Neural cell (in vitro differentiated cells): ENCODE measurements around the gene ARHGEF12. TPM values are rescaled to one million over a fixed set of nuclear protein-coding genes. Genes with fewer than 3 reads are reported as not detected.

Experiments
- H2AFZ ChIP-seq: fragments of 200-600, 300-800 bp; sonication (generic), shearing (Covaris generic); 2 replicates; pipeline ENCODE4 v1.6.0; 2014; ENCODE audit warnings: low read depth, mild to moderate bottlenecking, antibody characterized with exemption, low read length, moderate library complexity
- H3F3A ChIP-seq: fragments of 200-600 bp; shearing (Covaris generic); 2 replicates; pipeline ENCODE4 v1.6.1; 2016; ENCODE audit warnings: mild to moderate bottlenecking, moderate library complexity, mixed read lengths, antibody characterized with exemption, low read length; ENCODE audit not compliant: insufficient read depth, poor library complexity, severe bottlenecking
- H3K27ac ChIP-seq: fragments of 200-600, 300-800 bp; sonication (generic), shearing (Covaris generic); 2 replicates; pipeline ENCODE4 v1.5.1; 2014; ENCODE audit warnings: mild to moderate bottlenecking, low read length, moderate library complexity
- H3K27me3 ChIP-seq: fragments of 300-800, 200-600 bp; sonication (generic), shearing (Covaris generic); 2 replicates; pipeline ENCODE4 v1.6.0; 2014; ENCODE audit warnings: mild to moderate bottlenecking, low read depth, low read length, moderate library complexity; ENCODE audit not compliant: insufficient read depth
- H3K36me3 ChIP-seq: fragments of 300-800, 200-600 bp; sonication (generic), shearing (Covaris generic); 2 replicates; pipeline ENCODE4 v1.5.1; 2014; ENCODE audit warnings: mild to moderate bottlenecking, antibody characterized with exemption, low read length, moderate library complexity; ENCODE audit not compliant: insufficient read depth
- H3K4me2 ChIP-seq: fragments of 300-800, 200-600 bp; sonication (generic), shearing (Covaris generic); 2 replicates; pipeline ENCODE4 v1.6.0; 2014; ENCODE audit warnings: mild to moderate bottlenecking, low read length
- H3K4me3 ChIP-seq: fragments of 300-800, 200-600 bp; sonication (generic), shearing (Covaris generic); 2 replicates; pipeline ENCODE4 v1.5.1; 2014; ENCODE audit warnings: mild to moderate bottlenecking, low read length, moderate library complexity
- H3K79me2 ChIP-seq: fragments of 200-600 bp; shearing (Covaris generic); replicated peaks from 2 replicates; pipeline ENCODE4 v1.6.0; 2014; ENCODE audit warnings: mild to moderate bottlenecking, low read length, moderate library complexity; ENCODE audit not compliant: insufficient read depth
- H3K9ac ChIP-seq: fragments of 300-800, 200-600 bp; sonication (generic), shearing (Covaris generic); 2 replicates; pipeline ENCODE4 v1.6.1; 2016; ENCODE audit warnings: mild to moderate bottlenecking, low read length, mixed read lengths
- H3K9me2 ChIP-seq: fragments of 200-600 bp; shearing (Covaris generic); 2 replicates; pipeline ENCODE4 v1.6.1; 2016; ENCODE audit warnings: mild to moderate bottlenecking, low read length, mixed read lengths; ENCODE audit not compliant: insufficient read depth
- H3K9me3 ChIP-seq: fragments of 200-600, 300-800 bp; sonication (generic), shearing (Covaris generic); 2 replicates; pipeline ENCODE4 v1.6.1; 2016; ENCODE audit warnings: mild to moderate bottlenecking, mixed run types, low read length, moderate library complexity, mixed read lengths
- H4K20me1 ChIP-seq: fragments of 200-600 bp; shearing (Covaris generic); 2 replicates; pipeline ENCODE4 v1.6.1; 2016; ENCODE audit warnings: mild to moderate bottlenecking, mixed run types; ENCODE audit not compliant: insufficient read depth
- EP300 ChIP-seq: fragments of 450-650 bp; conservative IDR thresholded peaks from 2 replicates; pipeline ENCODE4 v1.6.1; 2014; ENCODE audit warnings: antibody characterized with exemption, mild to moderate bottlenecking, moderate library complexity; ENCODE audit not compliant: poor library complexity, severe bottlenecking
- EZH2 ChIP-seq: fragments of 200-600, 300-800 bp; shearing (Covaris generic), sonication (generic); IDR thresholded peaks from 2 replicates; pipeline ENCODE4 v1.6.1; 2014; ENCODE audit warnings: antibody characterized with exemption, low read length, borderline replicate concordance, mild to moderate bottlenecking; ENCODE audit not compliant: insufficient read depth, poor library complexity, severe bottlenecking
- MXI1 ChIP-seq: fragments of 450-650 bp; conservative IDR thresholded peaks from 2 replicates; pipeline ENCODE4 v1.6.1; 2014; ENCODE audit warnings: antibody characterized with exemption, mild to moderate bottlenecking; ENCODE audit not compliant: poor library complexity, severe bottlenecking
- POLR2AphosphoS5 ChIP-seq: IDR thresholded peaks from 2 replicates; pipeline ENCODE4 v1.6.1; 2012
- RAD21 ChIP-seq: fragments of 450-650 bp; conservative IDR thresholded peaks from 2 replicates; pipeline ENCODE4 v1.6.1; 2014; ENCODE audit warnings: antibody characterized with exemption, mild to moderate bottlenecking, moderate library complexity
- SMC3 ChIP-seq: fragments of 450-650 bp; conservative IDR thresholded peaks from 2 replicates; pipeline ENCODE4 v1.6.1; 2014; ENCODE audit warnings: antibody characterized with exemption, mild to moderate bottlenecking, moderate library complexity; ENCODE audit not compliant: poor library complexity
- TAF1 ChIP-seq: IDR thresholded peaks from 2 replicates; pipeline ENCODE4 v1.6.1; 2012; ENCODE audit warnings: low read depth
- polyA plus RNA-seq: library from polyadenylated mRNA; depleted of rRNA; stranded (reverse); fragments of >200 nt; gene quantifications from 2 replicates; pipeline ENCODE4 v1.2.3, GENCODE V29; 2014
- TF ChIP-seq, protein P1 (sequence below): IDR thresholded peaks from 2 replicates; pipeline ENCODE4 v1.6.1; 2012; ENCODE audit warnings: borderline replicate concordance
- TF ChIP-seq, protein P2 (sequence below): fragments of 450-650 bp; IDR thresholded peaks from 2 replicates; pipeline ENCODE4 v1.5.1; 2014; ENCODE audit warnings: antibody characterized with exemption, mild to moderate bottlenecking, moderate library complexity; ENCODE audit not compliant: poor library complexity, severe bottlenecking

Gene ARHGEF12
- polyA plus RNA-seq, 1 donor from 2014 or later = 93.4 TPM

DNA sequence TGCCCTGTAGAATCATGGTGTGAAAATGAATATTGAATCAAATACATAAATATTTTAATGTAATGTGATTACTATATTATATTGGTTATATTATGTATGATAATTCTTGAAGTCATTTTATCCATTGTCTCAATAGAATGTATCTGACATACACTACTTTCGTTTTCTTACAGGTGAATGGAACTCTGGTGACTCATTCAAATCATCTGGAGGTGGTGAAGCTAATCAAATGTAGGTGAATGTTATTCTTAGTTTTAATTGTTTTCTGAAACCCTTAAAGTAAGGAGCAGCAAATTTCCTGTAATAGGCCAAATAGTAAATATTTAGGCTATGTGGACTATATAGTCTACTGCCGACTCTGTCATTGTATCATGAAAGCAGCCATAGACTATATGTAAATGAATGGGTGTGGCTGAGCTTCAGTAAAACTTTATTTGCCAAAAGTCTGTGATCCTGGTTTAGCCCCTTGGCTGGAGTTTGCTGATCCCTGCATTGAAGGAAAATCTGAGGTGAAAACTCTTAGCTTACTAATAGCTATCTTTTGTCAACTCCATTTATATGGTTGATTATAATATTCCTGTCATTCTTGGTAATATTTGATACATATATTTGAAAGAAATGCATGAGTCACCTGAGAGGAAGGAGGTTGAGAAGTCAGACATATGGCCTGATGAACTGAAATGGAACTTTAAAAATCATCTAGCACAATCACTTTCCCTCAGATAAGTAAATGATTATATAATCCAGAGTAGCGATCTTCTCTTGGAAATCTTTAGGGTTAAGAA, 88.2 kb downstream of the ARHGEF12 start:
- Histone ChIP-seq H3K9me3 (no peaks in the 10 kb centered on the region), H3K79me2 (peaks cover 3% of the 10 kb centered on the region), H3K4me3 (no peak overlapping the region), H3K4me2 (no peak overlapping the region), H4K20me1 (no peaks in the 10 kb centered on the region), H3K9me2 (no peaks in the 10 kb centered on the region), H3K27ac (no peak overlapping the region), H3K27me3 (no peaks in the 10 kb centered on the region), H3F3A (no peaks in the 10 kb centered on the region), H3K9ac (no peak overlapping the region), H3K36me3 (peaks cover 32% of the 10 kb centered on the region), H2AFZ (no peak overlapping the region)
- TF ChIP-seq RAD21 (no peak), EP300 (no peak), SMC3 (no peak), MXI1 (no peak), TAF1 (no peak), POLR2AphosphoS5 (no peak), EZH2 (no peak)
- TF ChIP-seq, protein P1, sequence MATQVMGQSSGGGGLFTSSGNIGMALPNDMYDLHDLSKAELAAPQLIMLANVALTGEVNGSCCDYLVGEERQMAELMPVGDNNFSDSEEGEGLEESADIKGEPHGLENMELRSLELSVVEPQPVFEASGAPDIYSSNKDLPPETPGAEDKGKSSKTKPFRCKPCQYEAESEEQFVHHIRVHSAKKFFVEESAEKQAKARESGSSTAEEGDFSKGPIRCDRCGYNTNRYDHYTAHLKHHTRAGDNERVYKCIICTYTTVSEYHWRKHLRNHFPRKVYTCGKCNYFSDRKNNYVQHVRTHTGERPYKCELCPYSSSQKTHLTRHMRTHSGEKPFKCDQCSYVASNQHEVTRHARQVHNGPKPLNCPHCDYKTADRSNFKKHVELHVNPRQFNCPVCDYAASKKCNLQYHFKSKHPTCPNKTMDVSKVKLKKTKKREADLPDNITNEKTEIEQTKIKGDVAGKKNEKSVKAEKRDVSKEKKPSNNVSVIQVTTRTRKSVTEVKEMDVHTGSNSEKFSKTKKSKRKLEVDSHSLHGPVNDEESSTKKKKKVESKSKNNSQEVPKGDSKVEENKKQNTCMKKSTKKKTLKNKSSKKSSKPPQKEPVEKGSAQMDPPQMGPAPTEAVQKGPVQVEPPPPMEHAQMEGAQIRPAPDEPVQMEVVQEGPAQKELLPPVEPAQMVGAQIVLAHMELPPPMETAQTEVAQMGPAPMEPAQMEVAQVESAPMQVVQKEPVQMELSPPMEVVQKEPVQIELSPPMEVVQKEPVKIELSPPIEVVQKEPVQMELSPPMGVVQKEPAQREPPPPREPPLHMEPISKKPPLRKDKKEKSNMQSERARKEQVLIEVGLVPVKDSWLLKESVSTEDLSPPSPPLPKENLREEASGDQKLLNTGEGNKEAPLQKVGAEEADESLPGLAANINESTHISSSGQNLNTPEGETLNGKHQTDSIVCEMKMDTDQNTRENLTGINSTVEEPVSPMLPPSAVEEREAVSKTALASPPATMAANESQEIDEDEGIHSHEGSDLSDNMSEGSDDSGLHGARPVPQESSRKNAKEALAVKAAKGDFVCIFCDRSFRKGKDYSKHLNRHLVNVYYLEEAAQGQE = no peak
- TF ChIP-seq, protein P2, sequence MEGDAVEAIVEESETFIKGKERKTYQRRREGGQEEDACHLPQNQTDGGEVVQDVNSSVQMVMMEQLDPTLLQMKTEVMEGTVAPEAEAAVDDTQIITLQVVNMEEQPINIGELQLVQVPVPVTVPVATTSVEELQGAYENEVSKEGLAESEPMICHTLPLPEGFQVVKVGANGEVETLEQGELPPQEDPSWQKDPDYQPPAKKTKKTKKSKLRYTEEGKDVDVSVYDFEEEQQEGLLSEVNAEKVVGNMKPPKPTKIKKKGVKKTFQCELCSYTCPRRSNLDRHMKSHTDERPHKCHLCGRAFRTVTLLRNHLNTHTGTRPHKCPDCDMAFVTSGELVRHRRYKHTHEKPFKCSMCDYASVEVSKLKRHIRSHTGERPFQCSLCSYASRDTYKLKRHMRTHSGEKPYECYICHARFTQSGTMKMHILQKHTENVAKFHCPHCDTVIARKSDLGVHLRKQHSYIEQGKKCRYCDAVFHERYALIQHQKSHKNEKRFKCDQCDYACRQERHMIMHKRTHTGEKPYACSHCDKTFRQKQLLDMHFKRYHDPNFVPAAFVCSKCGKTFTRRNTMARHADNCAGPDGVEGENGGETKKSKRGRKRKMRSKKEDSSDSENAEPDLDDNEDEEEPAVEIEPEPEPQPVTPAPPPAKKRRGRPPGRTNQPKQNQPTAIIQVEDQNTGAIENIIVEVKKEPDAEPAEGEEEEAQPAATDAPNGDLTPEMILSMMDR = no peak

DNA sequence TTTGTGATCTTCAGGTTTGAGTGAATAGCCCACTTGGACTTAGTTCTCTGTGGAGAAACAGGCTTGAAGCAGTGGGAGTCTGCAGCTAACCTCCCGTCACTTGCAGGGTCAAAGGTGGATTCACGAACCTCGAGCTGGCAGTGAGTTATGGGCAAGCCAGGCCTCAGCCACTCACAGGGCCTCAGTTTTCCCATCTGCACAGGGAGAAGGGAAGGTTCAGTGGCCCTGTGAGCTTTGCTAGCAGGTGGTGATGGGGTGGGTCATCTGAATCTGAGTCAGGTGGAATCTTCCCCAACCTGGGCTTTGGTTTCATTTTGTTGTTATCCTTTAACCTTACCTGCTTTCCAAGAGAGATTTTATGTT, 88.7 kb downstream of the ARHGEF12 start:
- Histone ChIP-seq H4K20me1 (no peaks in the 10 kb centered on the region), H3K79me2 (peaks cover 3% of the 10 kb centered on the region), H2AFZ (no peak overlapping the region), H3K4me3 (no peak overlapping the region), H3F3A (no peaks in the 10 kb centered on the region), H3K27ac (no peak overlapping the region), H3K36me3 (peaks cover 32% of the 10 kb centered on the region), H3K4me2 (no peak overlapping the region), H3K9me2 (no peaks in the 10 kb centered on the region), H3K27me3 (no peaks in the 10 kb centered on the region), H3K9me3 (no peaks in the 10 kb centered on the region), H3K9ac (no peak overlapping the region)
- TF ChIP-seq, protein P1 = no peak
- TF ChIP-seq EP300 (no peak), TAF1 (no peak), POLR2AphosphoS5 (no peak), MXI1 (no peak), SMC3 (no peak), RAD21 (no peak), EZH2 (no peak)
- TF ChIP-seq, protein P2 = no peak
